ENCODE data around the gene TBC1D1.

Gene TBC1D1

GRCh38 chr4:38137080-38137479, 246.2 kb downstream of the TBC1D1 start:
- Histone ChIP-seq H4K20me1 (ENCODE audit: control insufficient read depth, insufficient read depth, low read depth, low read length) (no peaks in the 10 kb centered on the region), H3K4me3 (ENCODE audit: low read length) (no peak overlapping the region), H3K4me1 (ENCODE audit: control insufficient read depth, low read length) (no peaks in the 10 kb centered on the region), H3K36me3 (ENCODE audit: control insufficient read depth, low read length) (peaks cover 82% of the 10 kb centered on the region), H3K27ac (ENCODE audit: low read depth, low read length) (no peak overlapping the region), H3K4me2 (ENCODE audit: low read length) (no peak overlapping the region), H3K27me3 (ENCODE audit: control insufficient read depth, low read length) (no peaks in the 10 kb centered on the region), H3F3A (ENCODE audit: control insufficient read depth, insufficient read depth) (no peaks in the 10 kb centered on the region), H3K79me2 (ENCODE audit: control insufficient read depth, low read length) (no peaks in the 10 kb centered on the region), H3K9me2 (replicated peaks; ENCODE audit: control insufficient read depth, low read length) (no peaks in the 10 kb centered on the region), H3K9me3 (ENCODE audit: control insufficient read depth, insufficient read depth, low read length) (no peaks in the 10 kb centered on the region)
- no peak for TF ChIP-seq EZH2phosphoT487 (IDR thresholded peaks at IDR 0.05; ENCODE audit: borderline replicate concordance, low read length)

GRCh38 chr4:38138363-38138762, 247.5 kb downstream of the TBC1D1 start:
- Histone ChIP-seq H3K9me3 (ENCODE audit: control insufficient read depth, insufficient read depth, low read length) (no peaks in the 10 kb centered on the region), H3K27ac (ENCODE audit: low read depth, low read length) (no peak overlapping the region), H3K36me3 (ENCODE audit: control insufficient read depth, low read length) (peaks cover 70% of the 10 kb centered on the region), H3K4me1 (ENCODE audit: control insufficient read depth, low read length) (no peaks in the 10 kb centered on the region), H3F3A (ENCODE audit: control insufficient read depth, insufficient read depth) (no peaks in the 10 kb centered on the region), H3K79me2 (ENCODE audit: control insufficient read depth, low read length) (no peaks in the 10 kb centered on the region), H4K20me1 (ENCODE audit: control insufficient read depth, insufficient read depth, low read depth, low read length) (no peaks in the 10 kb centered on the region), H3K4me3 (ENCODE audit: low read length) (no peak overlapping the region), H3K9me2 (replicated peaks; ENCODE audit: control insufficient read depth, low read length) (no peaks in the 10 kb centered on the region), H3K27me3 (ENCODE audit: control insufficient read depth, low read length) (no peaks in the 10 kb centered on the region), H3K4me2 (ENCODE audit: low read length) (no peak overlapping the region)
- TF ChIP-seq CTCF (IDR thresholded peaks at IDR 0.05; ENCODE audit: low read depth, low read length, poor library complexity, severe bottlenecking) (no peak), EZH2phosphoT487 (IDR thresholded peaks at IDR 0.05; ENCODE audit: borderline replicate concordance, low read length) (no peak)

- peaks cover 62% of the 10 kb centered on the region for H3K36me3 ChIP-seq (ENCODE audit: control insufficient read depth, low read length)
- H4K20me1 ChIP-seq (ENCODE audit: control insufficient read depth, insufficient read depth, low read depth, low read length): no peaks in the 10 kb centered on the region
- H3K79me2 ChIP-seq (ENCODE audit: control insufficient read depth, low read length): no peaks in the 10 kb centered on the region
- H3K27me3 ChIP-seq (ENCODE audit: control insufficient read depth, low read length): no peaks in the 10 kb centered on the region
- H3K4me2 ChIP-seq (ENCODE audit: low read length): no peak overlapping the region
- no peak for TF ChIP-seq CTCF (IDR thresholded peaks at IDR 0.05; ENCODE audit: low read depth, low read length, poor library complexity, severe bottlenecking)
- TF ChIP-seq EZH2phosphoT487 (IDR thresholded peaks at IDR 0.05; ENCODE audit: borderline replicate concordance, low read length): no peak
- no peak overlapping the region for H3K4me3 ChIP-seq (ENCODE audit: low read length)
- H3K27ac ChIP-seq (ENCODE audit: low read depth, low read length): no peak overlapping the region
- no peaks in the 10 kb centered on the region for H3K9me3 ChIP-seq (ENCODE audit: control insufficient read depth, insufficient read depth, low read length)
- H3F3A ChIP-seq (ENCODE audit: control insufficient read depth, insufficient read depth): no peaks in the 10 kb centered on the region
- H3K4me1 ChIP-seq (ENCODE audit: control insufficient read depth, low read length): no peaks in the 10 kb centered on the region
- no peaks in the 10 kb centered on the region for H3K9me2 ChIP-seq (replicated peaks; ENCODE audit: control insufficient read depth, low read length)
Measured at GRCh38 chr4:38139187-38139586, 248.3 kb downstream of the TBC1D1 start.

GRCh38 chr4:38140643-38141203, 249.8 kb downstream of the TBC1D1 start:
- H3F3A ChIP-seq (ENCODE audit: control insufficient read depth, insufficient read depth): no peaks in the 10 kb centered on the region; the same call in 1 of the 2 replicates

More at GRCh38 chr4:38140643-38141203, 249.8 kb downstream of the TBC1D1 start:
- no peak overlapping the region for H3K4me3 ChIP-seq (ENCODE audit: low read length)
- H3K79me2 ChIP-seq (ENCODE audit: control insufficient read depth, low read length): no peaks in the 10 kb centered on the region
- H3K9me2 ChIP-seq (replicated peaks; ENCODE audit: control insufficient read depth, low read length): no peaks in the 10 kb centered on the region
- H3K27ac ChIP-seq (ENCODE audit: low read depth, low read length): no peak overlapping the region
- no peaks in the 10 kb centered on the region for H3K4me1 ChIP-seq (ENCODE audit: control insufficient read depth, low read length)
- no peaks in the 10 kb centered on the region for H3K9me3 ChIP-seq (ENCODE audit: control insufficient read depth, insufficient read depth, low read length)
- H3K4me2 ChIP-seq (ENCODE audit: low read length): no peak overlapping the region
- no peaks in the 10 kb centered on the region for H4K20me1 ChIP-seq (ENCODE audit: control insufficient read depth, insufficient read depth, low read depth, low read length)
- peaks cover 47% of the 10 kb centered on the region for H3K36me3 ChIP-seq (ENCODE audit: control insufficient read depth, low read length)
- no peaks in the 10 kb centered on the region for H3K27me3 ChIP-seq (ENCODE audit: control insufficient read depth, low read length)
- TF ChIP-seq EZH2phosphoT487 (IDR thresholded peaks at IDR 0.05; ENCODE audit: borderline replicate concordance, low read length) (no peak), CTCF (IDR thresholded peaks at IDR 0.05; ENCODE audit: low read depth, low read length, poor library complexity, severe bottlenecking) (no peak)

All from DOHH2 (cell line).